ENCODE results near the gene HOXB13.
"Not testable (repeated sequence)": the region's sequence is repeated elsewhere in the genome, so short reads cannot be mapped to it uniquely, and the experiment has no call there.

HOXB13 gene

GRCh38 chr17:48726114-48726915 is 2.2 kb downstream of the HOXB13 start:
- DNase-seq = no peak

GRCh38 chr17:48725288-48726064 is 3.1 kb downstream of the HOXB13 start:
- DNase-seq = no peak

GRCh38 chr17:48725004-48725287 is 3.6 kb downstream of the HOXB13 start:
- DNase-seq = no peak

DNA sequence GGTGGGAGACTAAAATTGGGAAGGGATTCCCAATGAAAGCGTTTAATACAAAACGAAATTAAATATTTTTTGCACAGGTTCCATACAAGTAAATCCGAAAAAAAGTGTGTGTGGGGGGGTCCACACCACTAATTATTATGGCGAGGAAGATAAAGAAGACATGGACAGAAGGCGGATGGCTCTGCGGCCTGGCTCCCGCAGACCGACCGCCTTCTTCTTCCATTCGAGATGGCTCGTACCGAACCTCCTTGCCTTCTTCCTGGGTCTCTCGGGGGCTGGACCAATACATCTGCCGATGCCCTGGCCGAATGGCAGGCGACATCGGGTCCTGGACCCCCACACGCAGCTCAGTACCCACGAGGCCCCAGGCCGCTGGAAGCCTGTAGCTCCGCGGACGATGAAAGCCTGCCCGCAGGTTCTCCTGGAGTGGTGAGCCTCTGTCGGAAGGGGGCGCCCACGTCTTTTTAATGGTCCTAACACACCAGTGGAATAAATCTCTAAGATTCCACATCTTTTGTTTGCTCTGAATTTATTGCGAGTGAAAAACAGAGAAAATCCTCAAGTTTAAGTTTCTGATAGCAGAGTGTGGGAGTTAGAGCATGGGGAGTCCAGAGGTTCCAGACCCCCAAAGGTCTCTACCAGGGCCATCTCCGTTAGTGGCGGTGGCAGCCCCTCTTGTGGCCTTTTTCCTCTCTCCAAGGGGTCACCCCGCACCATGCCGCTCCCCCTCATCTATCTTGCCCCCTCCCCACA is 4.1 kb downstream of the HOXB13 start:
- DNase-seq = peak; percentile 65

DNA sequence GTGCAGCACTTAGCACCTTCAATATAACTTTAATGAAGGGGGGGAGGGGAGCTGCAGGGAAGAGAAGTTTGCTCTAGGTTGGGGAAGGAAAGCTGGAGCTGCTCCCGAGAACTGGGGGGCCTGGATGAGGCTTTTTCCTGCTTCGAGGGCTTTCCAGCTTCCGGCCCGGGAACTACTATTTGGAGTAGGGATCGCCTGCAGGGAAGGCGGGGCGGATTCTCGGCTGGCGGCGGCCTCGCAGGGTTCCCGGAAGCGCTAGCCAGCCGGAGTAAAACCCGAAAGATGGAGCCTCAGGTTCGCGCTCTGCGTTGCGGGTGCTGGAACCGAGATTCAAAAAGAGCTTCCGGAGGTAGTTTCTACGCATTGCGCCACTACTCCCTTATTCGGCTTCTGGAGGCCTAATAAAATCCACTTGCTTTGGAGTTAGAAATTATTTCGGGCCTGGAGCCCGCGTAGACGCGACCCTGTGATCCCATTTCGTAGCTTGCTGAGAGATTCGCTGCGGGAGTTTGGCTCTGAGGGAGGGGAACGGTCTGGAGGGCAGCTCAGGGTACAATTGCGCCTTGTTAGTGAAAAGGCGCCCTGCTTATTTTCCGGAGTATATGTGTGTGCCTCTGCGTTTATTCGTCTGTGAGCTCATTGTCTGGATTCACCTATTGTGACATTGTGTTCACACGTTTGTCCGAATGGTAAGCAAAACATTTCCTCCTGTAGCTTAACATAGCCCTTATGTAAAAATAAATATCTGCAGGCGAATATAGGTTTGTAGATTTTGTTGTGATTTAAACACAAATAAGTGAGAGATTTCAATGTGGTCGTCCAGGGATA is 4.9 kb downstream of the HOXB13 start:
- no peak for DNase-seq

GRCh38 chr17:48722915-48723422 is 5.6 kb downstream of the HOXB13 start, which contains the start of gene PRAC2:
Gene PRAC2, plus strand, starts transcription at chr17:48723185. Its CDS starts 1,226 bp downstream, at chr17:48724411.
- DNase-seq = no peak

- DNase-seq = no peak
These were observed 6.2 kb downstream of the HOXB13 start, which contains the start of gene PRAC1 for GRCh38 chr17:48722201-48722907. Gene PRAC1, minus strand, starts transcription at chr17:48722518. Its CDS starts 126 bp downstream, at chr17:48722392.

- DNase-seq = no peak
These were observed 7.5 kb downstream of the HOXB13 start for GRCh38 chr17:48721009-48721402.

DNA sequence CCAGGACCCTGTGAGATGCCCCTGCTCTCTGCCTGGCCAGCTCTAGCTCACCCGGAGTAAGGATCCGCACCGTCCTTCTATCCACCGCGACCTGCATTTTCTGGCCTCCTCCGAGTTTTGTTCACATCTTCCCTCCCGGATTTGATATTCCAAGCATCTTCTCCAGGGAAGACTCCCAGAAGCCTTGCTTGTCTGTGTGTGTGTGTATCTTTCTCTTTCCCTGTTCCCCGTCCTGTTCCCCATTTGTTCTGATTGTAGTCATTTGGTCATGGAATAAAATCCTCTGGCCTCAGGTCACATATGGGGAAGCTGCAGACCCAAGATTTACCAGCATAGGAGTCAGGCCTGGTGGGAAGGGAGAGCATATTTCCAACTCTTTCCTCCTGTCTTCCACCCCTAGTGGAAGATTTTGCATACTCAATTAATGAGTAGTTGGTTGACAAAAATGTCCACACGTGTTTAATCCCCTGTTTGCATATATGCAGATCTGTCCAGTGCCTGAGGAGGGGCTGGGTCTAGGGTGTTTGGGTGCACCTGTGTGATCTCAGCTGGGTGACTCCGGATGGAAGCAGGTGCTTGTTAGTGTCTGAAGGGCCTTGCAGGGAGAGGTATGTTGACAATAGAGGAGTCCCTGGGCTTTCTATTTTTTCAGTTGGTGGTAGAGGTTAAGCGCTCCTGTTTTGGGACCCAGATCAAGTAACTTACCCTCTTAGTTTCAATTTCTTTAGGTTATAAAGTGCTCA is 8.1 kb downstream of the HOXB13 start:
- DNase-seq = peak; percentile 22

DNA sequence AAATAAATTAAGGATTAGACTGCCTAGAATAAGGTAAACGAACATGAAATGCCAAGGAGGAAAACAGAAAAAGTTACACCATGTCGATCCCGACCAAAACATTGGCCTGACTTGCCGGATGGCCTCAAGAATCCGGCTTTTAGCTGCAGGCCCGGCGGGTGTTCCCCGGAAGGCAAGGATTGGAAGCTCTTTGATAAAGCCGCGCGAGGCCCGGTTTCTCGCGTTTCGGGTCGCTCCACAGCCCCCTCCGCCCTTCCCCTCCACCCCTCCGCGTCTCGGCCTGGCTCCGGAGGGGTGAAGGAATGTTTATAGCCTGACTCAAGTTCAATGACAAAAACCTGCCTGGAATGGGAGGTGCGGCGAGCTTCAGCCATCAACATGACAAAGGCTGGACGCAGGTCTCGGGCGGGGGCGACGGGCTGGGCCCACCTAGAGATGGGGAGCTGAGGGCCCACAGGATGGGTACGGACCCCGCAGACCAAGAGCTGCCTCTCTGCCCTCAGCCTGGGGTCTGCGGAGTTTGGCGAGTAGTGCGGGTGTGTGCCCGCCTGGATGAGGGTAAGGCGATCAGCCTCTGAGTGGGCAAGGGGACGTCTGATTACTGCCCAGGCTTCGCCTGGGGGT is 8.8 kb downstream of the HOXB13 start:
- no peak for DNase-seq

DNA sequence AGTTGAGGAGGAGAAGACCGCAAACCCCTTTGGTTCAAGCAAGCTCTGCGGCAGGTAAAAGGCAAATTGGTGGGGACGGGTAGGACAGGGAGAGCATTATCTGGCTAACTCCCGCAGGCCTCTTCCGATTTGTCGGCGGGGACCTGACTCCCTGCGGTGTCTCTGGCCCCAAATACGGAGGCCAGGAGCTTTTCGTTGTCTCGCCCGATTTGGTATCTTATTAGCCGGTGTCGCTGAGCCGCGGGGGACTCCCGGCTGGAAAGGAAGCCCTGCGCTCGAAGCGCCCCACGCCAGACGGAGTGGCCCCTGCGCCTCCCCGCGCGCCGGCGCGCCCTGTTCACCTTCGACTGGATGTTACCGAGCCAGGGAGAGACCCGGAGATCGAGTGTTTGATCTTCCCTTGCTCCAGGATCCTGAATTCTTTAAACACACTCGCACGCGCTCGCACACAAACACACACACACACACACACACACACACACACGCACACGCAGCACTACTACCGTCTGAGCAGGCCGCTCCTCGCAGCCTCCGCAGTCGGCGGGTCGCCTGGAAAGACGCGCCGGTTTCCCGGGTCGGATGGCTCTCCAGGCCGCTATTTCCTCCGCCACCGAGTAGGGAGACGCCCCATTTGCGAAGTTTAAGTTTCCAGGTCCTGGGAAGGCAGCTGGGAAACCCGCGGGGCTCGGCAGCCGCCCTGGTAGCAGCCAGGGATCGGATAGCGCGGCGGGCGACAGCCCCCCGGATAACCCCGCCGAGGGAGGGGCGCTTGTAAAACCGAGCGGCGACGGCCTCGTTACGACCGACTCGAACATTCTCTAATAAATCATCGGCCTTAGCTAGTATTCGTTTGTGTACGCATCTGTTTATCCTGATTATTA is 9.5 kb downstream of the HOXB13 start:
- DNase-seq = no peak

DNA sequence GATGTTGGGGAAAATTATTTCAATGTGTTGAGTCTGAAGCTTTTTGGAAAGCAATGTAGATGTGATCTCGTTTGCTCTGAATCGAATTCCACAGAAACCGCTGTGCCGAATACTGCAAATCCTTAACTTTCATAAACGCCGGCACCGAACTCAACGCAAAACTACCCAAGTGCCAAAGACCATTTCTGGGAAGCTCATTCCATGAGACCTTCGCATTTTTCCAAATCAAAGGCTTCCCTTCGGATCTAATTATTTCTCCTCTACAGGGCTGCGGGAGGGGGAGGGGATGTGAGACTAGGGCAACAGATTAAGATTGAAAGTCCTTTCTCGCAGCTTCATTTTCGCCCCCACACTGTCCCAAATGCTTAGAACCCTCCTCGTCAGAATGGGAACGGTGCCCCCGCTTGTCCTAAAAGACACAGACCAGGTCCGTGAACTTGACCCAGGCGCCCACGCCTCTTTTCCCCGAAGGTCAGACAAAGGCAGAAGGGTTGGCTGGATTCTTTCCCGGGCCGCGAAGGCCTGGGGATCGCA is 10.3 kb downstream of the HOXB13 start:
- no peak for DNase-seq

DNA sequence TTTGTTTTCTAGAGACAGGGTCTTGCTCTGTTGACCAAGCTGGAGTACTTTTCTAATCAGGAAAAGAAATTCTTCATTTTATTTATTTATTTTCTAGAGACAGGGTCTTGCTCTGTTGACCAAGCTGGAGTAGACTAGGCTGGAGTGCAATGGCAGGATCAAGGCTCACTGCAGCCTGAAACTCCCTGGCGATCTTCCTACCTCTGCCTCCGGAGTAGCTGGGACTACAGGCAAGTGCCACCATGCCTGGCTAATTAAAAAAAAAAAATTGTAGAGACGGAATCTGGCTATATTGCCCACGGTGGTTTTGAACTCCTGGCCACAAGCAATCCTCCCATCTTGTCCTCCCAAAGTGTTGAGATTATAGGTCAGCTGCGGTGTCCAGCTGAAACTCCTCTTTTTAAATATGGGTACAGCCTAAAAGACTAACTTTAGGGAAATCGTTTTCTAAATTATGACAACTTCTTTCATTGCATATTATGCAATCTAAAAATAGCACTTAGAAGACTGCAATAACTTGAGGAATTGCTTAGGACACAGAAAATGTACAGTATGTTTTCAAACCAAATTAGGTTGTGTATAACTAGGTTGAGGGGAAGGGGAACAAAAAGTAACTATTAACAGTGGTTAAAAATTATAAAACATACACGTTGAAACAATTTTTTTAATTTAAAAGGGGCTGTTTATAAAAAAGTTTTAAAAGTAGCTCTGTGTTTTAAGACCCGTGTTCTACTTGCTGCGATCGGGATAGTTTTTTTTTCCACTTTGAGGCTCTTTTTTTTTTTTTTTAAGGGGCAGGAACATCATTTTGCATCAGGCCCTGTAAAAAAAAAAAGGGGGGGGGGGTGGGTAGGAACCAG is 11.0 kb downstream of the HOXB13 start:
- DNase-seq = no peak

GRCh38 chr17:48716549-48716948 is 12.0 kb downstream of the HOXB13 start:
- DNase-seq = not testable (repeated sequence)

DNA sequence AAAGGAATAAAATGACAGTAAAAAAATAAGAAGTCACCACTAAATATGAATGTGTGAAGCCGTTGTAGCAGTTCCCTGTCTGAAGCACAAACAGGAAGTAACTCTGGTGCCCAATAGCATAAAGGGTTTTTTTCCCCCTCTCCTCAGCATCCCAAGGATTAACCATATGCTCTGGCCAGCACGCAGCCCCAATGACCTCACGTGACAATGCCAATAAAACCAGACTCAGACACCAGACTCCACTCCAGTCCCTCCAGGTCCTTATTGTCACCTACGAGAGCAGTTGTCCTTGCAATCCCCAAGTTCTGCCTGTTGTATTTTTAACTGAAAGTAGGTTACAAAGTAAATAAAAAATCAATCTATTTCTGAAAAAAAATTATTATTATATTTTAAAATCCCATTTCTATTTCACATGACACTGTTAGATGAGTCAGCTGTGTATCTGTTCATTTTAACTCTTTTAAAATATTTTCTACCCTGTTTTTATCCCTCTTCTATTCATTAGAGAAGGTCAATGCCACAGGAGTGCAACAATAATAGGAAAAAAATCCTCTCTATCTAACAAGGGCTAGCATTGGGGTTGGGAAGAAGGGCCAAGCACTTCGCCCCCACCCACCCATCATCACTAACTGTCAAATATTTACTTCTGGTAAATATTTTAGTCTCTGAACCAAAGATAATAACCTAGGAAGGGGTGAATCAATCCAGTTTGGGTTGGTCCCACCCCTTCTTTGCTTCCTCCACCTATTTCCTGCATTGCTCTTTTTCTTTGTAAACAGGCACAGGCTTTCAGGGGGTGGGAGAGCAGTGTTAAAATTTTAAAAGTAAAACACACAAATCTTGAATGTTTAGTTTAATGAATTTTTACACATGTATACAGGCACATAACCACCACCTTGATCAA is 12.8 kb downstream of the HOXB13 start:
- DNase-seq = no peak

- DNase-seq = no peak
These were observed 17.4 kb downstream of the HOXB13 start for GRCh38 chr17:48711128-48711527.

Measured in NCI-H345 (cell line).